HepG2 (cell line): ENCODE data around the gene SP6. TPM values are rescaled to one million over a fixed set of nuclear protein-coding genes. Genes with fewer than 3 reads are reported as not detected.

Source experiments
- ATF7 ChIP-seq, 2 experiments: fragments of 450-650 bp in 1 of 2; sonication (generic) in 1 of 2; formaldehyde crosslinking in 1 of 2; IDR thresholded peaks; 2 replicates each; pipeline versions ENCODE4 v1.4.0 to v1.6.1; 2016 to 2020; ENCODE audit warnings: antibody characterized with exemption in 1 of 2, mild to moderate bottlenecking in 1 of 2, missing genetic modification reagents in 1 of 2
- ATF7-NPFF ChIP-seq: sonication (generic); formaldehyde crosslinking; IDR thresholded peaks from 2 replicates; pipeline ENCODE4 v1.8.1; 2023; ENCODE audit warnings: mild to moderate bottlenecking, low read depth, missing genetic modification reagents, moderate library complexity
- BRD4 ChIP-seq: sonication (generic); formaldehyde crosslinking; IDR thresholded peaks from 2 replicates; pipeline ENCODE4 v1.4.0; 2020; ENCODE audit warnings: missing genetic modification reagents
- GTF3A ChIP-seq: sonication (generic); formaldehyde crosslinking; conservative IDR thresholded peaks from 2 replicates; pipeline ENCODE4 v1.4.0; 2020; ENCODE audit warnings: mild to moderate bottlenecking, missing genetic modification reagents
- KLF11 ChIP-seq: IDR thresholded peaks from 2 replicates; pipeline ENCODE4 v1.6.1; 2016; ENCODE audit warnings: missing compliant biosample characterization
- STAT6 ChIP-seq: sonication (generic); formaldehyde crosslinking; IDR thresholded peaks from 2 replicates; pipeline ENCODE4 v1.4.0; 2020; ENCODE audit warnings: missing genetic modification reagents, mild to moderate bottlenecking, borderline replicate concordance
- ZBTB4 ChIP-seq: sonication (generic); formaldehyde crosslinking; IDR thresholded peaks from 2 replicates; pipeline ENCODE4 v1.4.0; 2020; ENCODE audit warnings: missing genetic modification reagents, mild to moderate bottlenecking, borderline replicate concordance
- ZFP36L1 ChIP-seq: sonication (generic); formaldehyde crosslinking; IDR thresholded peaks from 2 replicates; pipeline ENCODE4 v1.8.0; 2022; ENCODE audit warnings: mild to moderate bottlenecking, missing genetic modification reagents, moderate library complexity
- ZKSCAN8 ChIP-seq: IDR thresholded peaks from 2 replicates; pipeline ENCODE4 v1.6.1; 2016; ENCODE audit warnings: borderline replicate concordance, missing genetic modification reagents, missing compliant biosample characterization
- ZNF17 ChIP-seq: sonication (generic); formaldehyde crosslinking; IDR thresholded peaks from 2 replicates; pipeline ENCODE4 v1.5.0; 2020; ENCODE audit warnings: mild to moderate bottlenecking, missing genetic modification reagents
- ZNF235 ChIP-seq: sonication (generic); formaldehyde crosslinking; IDR thresholded peaks from 2 replicates; pipeline ENCODE4 v1.8.1; 2023; ENCODE audit warnings: mild to moderate bottlenecking, missing genetic modification reagents, borderline replicate concordance
- ZNF451 ChIP-seq: sonication (generic); formaldehyde crosslinking; IDR thresholded peaks from 2 replicates; pipeline ENCODE4 v1.5.0; 2020; ENCODE audit warnings: mild to moderate bottlenecking, missing genetic modification reagents
- ZNF530 ChIP-seq: sonication (generic); formaldehyde crosslinking; IDR thresholded peaks from 2 replicates; pipeline ENCODE4 v1.5.0; 2020; ENCODE audit warnings: low read depth, mild to moderate bottlenecking, missing genetic modification reagents
- ZNF564 ChIP-seq: sonication (generic); formaldehyde crosslinking; IDR thresholded peaks from 2 replicates; pipeline ENCODE4 v1.8.1; 2023; ENCODE audit warnings: mild to moderate bottlenecking, missing genetic modification reagents
- ZNF577 ChIP-seq: sonication (generic); formaldehyde crosslinking; IDR thresholded peaks from 2 replicates; pipeline ENCODE4 v1.4.0; 2020; ENCODE audit warnings: mild to moderate bottlenecking, low read depth, missing genetic modification reagents, borderline replicate concordance
- ZNF710 ChIP-seq: sonication (generic); formaldehyde crosslinking; IDR thresholded peaks from 2 replicates; pipeline ENCODE4 v1.5.0; 2020; ENCODE audit warnings: mild to moderate bottlenecking, missing genetic modification reagents, borderline replicate concordance
- ZNF761 ChIP-seq: sonication (generic); formaldehyde crosslinking; conservative IDR thresholded peaks from 2 replicates; pipeline ENCODE4 v1.4.0; 2020; ENCODE audit warnings: mild to moderate bottlenecking, missing genetic modification reagents
- polyA plus RNA-seq, 8 experiments: library from polyadenylated mRNA; depleted of rRNA in 3 of 8; stranded (reverse) in 7 of 8; unstranded in 1 of 8; fragments of >200 nt; fragmentation: Illumina TruSeq in 4 of 8; extraction: Trizol in 4 of 8; gene quantifications; 2 replicates each; pipeline versions ENCODE4 v1.2.1 to v1.2.3, GENCODE V29; 2011 to 2016; ENCODE audit warnings: low read depth in 4 of 8, missing spikeins in 1 of 8, mixed read lengths in 1 of 8; ENCODE audit not compliant: insufficient read depth in 1 of 8
- total RNA-seq, 5 experiments: library from RNA; depleted of rRNA; stranded (reverse); fragments of >200 nt; fragmentation: Illumina TruSeq; extraction: Trizol; gene quantifications; 2 replicates each; pipeline ENCODE4 v1.2.3, GENCODE V29; 2016; ENCODE audit warnings: low read depth in 1 of 5
- TF ChIP-seq, protein P1 (sequence below): IDR thresholded peaks from 2 replicates; pipeline ENCODE4 v1.6.1; 2018; ENCODE audit warnings: missing genetic modification reagents, mild to moderate bottlenecking, missing compliant biosample characterization

Gene SP6
- total and polyA plus RNA-seq, 2 of the 13 experiments (the other 11 are each of a cell fraction or from before 2014, with no cell fraction given) = 0.07 TPM

DNA sequence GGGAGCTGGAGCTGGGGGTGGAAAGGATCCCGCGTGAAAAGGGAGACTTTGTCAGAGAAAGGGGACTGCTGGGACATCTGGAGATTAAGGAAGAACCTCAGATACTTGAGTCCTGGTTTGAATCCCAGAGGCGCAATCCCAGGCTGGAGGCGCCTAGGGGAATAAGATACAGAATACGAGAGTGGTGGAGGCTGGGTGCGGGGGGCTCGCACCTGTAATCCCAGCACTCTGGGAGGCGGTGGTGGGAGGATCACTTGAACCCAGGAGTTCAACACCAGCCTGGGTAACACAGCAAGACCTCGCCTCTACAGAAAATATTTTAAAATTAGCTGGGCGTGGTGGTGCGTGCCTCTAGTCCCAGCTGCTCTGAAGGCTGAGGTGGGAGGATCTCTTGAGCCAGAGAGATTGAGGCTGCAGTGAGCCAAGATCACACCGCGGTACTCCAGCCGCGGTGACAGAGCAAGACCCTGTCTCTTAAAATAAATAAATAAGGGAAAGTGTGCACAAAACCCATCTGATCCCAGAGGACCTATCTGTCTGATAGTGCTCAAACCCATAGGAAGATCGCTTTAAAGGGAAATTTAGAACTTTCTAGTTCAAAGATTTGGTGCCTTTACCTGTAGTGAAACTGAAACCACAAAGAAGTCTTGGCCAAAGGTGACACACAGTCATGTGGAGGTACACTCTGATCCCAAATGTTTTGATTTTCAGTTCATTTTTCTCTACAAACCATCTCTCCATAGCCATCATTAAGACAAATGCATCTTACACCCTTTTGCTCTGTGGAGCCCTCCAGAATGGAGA, 9.3 kb downstream of the SP6 start (continued):
- TF ChIP-seq ZBTB4 (CRISPR knock-in tag) (no peak), ZKSCAN8 (no peak; the same call in 1 of the 2 replicates), ZNF530 (CRISPR knock-in tag) (no peak), ZNF577 (CRISPR knock-in tag) (no peak), ATF7 (IDR thresholded peaks at IDR 0.05) (no peak), ATF7 (CRISPR knock-in tag; IDR thresholded peaks at IDR 0.05) (no peak), ZNF451 (no peak), ATF7-NPFF (no peak), ZFP36L1 (CRISPR knock-in tag) (no peak), BRD4 (CRISPR knock-in tag) (no peak), ZNF235 (CRISPR knock-in tag) (no peak), GTF3A (CRISPR knock-in tag) (no peak), ZNF17 (CRISPR knock-in tag) (no peak), ZNF710 (CRISPR knock-in tag) (no peak), STAT6 (CRISPR knock-in tag) (no peak), KLF11 (CRISPR knock-in tag) (no peak), ZNF564 (no peak), ZNF761 (CRISPR knock-in tag) (no peak)
- TF ChIP-seq, protein P1, sequence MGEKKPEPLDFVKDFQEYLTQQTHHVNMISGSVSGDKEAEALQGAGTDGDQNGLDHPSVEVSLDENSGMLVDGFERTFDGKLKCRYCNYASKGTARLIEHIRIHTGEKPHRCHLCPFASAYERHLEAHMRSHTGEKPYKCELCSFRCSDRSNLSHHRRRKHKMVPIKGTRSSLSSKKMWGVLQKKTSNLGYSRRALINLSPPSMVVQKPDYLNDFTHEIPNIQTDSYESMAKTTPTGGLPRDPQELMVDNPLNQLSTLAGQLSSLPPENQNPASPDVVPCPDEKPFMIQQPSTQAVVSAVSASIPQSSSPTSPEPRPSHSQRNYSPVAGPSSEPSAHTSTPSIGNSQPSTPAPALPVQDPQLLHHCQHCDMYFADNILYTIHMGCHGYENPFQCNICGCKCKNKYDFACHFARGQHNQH (CRISPR knock-in tag) = 0 out of 2 replicates have a peak, but pooled peaks have one; percentile 3
